GM21723 (cell line): ENCODE measurements around the gene LSMEM2.
"Not testable (repeated sequence)": the region's sequence is repeated elsewhere in the genome, so short reads cannot be mapped to it uniquely, and the experiment has no call there.

Experiments used
- ATAC-seq: cut with Tn5 transposase; IDR thresholded peaks from one replicate; pipeline ENCODE4 v1.9.1; 2021; ENCODE audit warnings: mild to moderate bottlenecking, moderate library complexity; ENCODE audit not compliant: unreplicated experiment

LSMEM2 gene

GRCh38 chr3:50297384-50297775 is 18.5 kb downstream of the LSMEM2 start:
- no peak for ATAC-seq

DNA sequence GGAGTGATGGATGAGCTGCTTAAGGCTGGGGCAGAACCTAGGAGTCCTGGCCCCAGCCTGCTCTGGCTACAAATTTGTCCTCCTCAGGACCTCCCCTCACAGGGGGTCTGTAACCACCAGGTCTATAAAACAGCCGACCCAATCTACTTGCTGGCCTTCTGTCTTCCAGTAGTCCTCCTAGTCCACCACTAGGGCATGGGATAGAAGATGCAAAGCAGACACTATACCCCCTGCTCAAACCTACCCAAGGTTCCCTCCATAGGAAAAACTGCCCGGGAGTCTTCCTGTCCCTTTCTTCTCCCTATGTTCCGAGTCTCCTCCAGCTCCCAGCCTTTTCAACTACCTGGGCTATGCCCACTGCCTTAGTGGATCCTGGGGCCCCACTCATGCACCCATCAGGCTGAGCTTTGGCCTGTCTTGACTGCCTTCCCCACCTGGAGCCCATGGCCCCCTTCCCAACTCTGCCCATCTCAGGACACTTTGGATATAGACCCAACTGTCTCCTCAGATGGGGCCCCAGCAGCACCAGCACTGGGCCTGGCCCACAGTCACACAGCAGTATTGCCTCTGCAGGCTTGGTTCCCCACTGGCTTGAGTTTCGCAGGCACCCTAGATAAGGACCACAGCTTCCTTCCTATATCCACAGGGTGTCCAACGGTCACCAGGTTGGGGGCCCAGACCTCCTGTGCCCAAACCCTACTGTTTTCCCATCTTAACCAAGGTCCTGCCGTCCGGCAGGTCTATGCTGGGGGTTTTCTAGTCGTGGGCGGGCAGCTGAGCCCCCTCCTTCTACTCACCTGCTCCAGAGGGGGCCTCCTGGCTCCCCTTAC is 19.2 kb downstream of the LSMEM2 start:
- no peak for ATAC-seq

DNA sequence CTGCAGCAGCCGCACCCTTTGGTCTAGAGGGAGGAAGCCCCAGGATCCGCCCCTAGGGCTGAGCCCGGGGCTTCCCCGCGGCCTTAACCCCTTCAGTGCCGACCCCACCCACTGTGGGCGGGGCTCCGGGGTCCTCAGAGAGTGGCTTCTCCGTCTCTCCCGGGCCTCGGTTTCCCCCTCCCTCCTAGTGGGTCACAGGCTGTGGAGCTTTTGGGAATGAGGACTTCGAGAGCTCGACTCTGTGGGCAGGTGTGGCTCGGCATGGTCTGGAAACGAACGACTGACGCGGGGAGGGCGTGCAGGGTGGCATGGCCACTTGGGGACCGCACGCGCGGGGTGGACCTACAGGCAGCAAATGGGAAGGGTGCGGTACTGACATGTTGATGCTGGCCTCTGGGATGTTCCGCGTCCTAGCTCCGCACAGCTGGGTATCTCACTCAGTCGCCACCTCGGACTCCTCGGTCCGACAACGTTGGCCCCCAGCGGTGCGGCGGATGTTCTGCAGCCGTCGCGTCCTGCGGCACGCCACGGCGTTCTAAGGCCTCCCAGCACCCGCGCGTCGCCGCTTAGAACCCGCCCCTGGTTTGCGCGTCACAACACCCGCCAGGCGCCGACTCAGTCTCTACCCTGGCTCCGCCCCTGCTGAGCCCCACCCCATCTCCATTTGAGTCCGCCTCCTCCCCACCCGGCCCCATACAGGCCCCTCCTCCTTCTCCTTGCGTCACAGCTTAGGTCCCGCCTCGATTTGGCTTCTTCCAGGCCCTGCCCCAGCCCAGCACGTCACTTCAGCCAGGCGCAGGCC is 20.1 kb downstream of the LSMEM2 start, which contains the start of the genes HYAL3 and NAA80:
TSS of gene HYAL3 (minus strand) at position 570 of the 802 bp plus-strand sequence. CDS start 3,803 bp downstream, outside the sequence.
TSS of gene NAA80 (minus strand) at position 570 of the 802 bp plus-strand sequence. CDS start 1,942 bp downstream, outside the sequence.
- ATAC-seq, result peak; percentile 80

- ATAC-seq, result no peak
Measured at GRCh38 chr3:50299638-50299928, 20.7 kb downstream of the LSMEM2 start.

DNA sequence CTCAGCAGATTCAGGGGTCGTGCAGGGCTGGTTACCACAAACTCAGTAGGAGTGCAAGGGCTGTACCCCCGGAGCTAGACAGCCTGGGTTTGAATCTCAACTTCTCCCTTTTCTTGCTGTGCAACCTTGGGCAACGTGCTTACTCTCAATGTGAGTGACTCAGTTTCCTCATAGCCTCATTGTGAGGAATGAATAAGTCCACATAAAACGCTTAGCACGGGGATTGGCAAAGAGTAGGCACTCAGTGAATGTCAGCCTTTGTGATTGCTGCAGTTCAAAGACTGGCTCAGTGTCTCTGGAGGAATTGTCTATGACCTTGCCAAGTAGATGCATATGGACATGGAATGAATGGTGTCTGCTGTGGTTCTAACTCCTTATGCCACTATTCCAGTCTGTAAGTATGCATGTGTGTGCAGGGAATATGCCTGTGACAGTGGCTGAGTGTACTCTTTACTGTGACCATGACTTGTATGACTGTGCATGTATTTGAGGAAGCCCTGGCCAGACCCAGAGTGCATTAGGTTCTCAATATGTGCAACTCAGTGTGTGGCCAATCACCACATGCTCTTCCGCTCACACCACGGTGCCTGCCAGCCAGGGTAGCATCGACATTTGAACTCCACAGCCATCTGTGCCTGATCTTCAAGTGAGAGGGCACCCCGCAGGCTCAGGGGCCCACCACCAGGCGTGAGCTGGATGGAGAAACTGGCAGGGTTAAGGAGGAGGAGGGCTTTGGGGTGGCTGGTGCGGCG is 21.2 kb downstream of the LSMEM2 start:
- ATAC-seq, result no peak

DNA sequence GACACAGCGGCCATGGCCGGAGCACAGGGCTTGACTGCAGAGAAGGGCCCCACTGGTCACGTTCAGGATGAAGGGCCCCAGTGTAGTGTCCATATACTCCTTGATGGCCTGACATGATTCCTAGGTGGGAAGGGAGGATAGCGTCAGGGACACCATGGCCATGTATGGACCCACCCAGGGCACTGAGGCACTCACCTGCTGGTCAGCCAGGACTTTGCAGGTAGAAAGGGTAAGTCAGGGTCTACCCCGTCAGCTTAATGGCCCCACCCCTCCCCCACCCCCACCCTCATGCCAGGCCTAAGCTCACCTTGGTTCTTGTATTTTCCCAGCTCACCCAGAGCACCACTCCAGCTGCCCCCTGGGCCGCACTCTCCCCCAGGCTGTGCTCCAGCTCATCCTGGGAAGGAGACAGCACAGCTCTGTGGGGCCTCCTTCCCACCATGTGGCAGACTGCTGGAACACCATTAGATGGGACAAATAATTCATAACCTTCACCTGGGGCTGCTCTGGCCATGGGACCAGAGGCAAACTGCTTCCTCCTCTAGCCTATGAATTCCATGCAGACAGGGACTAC is 21.9 kb downstream of the LSMEM2 start:
- no peak for ATAC-seq

DNA sequence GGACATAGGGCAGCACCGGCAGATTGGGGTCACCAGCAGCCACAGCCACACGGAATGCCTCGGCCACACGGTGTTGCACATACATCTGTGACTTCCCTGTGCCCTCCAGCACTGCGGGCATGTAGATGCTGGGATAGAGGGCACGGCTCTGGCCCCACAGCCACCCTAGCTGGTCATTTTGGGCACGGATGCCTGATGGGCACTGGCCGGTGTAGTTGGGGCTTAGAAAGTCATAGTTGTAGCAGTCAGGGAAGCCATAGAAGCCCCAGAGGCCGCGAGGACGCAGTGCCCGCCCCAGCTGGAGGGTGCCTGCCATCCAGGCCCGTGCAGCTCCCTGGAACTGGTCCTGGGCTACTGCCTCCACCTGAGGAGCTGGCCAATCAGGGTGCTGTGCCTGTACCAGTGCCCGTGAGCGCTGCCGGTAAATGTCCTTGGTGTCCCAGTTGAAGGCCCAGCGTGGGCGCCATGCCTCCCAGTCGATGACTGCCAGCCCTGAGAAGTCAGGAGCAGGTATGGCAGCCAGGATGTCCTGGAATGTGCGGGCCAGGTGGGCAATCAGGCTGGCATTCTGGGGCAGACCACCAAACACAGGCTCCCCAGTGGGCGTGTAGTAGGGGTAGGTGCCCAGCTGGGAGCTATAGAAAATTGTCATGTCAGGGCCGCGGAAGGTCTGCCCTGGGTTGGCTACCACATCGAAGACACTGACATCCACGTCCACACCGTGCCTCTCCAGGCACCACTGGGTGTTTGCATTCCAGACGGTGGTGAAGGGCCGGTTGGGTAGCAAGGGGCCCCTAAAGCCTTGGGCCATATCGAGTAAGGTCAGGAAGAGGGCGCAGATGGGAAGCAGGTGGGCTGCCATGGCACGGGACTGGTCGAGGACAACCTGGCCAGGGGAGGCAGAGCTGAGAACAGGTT is 23.5 kb downstream of the LSMEM2 start:
- no peak for ATAC-seq

GRCh38 chr3:50303013-50303815 is 24.3 kb downstream of the LSMEM2 start, which contains the start of gene HYAL1:
Gene HYAL1, minus strand, starts transcription at chr3:50303574. Its CDS starts 618 bp downstream, at chr3:50302956.
- ATAC-seq, result no peak

GRCh38 chr3:50304601-50305000 is 25.7 kb downstream of the LSMEM2 start:
- ATAC-seq, result no peak

DNA sequence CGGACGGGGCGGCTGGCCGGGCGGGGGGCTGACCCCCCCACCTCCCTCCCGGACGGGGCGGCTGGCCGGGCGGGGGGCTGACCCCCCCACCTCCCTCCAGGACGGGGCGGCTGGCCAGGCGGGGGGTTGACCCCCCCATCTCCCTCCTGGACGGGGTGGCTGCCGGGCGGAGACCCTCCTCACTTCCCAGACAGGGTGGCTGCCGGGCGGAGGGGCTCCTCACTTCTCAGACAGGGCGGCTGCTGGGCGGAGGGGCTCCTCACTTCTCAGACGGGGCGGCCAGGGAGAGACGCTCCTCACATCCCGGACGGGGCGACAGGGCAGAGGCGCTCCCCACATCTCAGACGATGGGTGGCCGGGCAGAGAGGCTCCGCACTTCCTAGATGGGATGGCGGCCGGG is 33.2 kb downstream of the LSMEM2 start:
- ATAC-seq, result not testable (repeated sequence)

GRCh38 chr3:50314342-50314741 is 35.5 kb downstream of the LSMEM2 start:
- ATAC-seq, result no peak

DNA sequence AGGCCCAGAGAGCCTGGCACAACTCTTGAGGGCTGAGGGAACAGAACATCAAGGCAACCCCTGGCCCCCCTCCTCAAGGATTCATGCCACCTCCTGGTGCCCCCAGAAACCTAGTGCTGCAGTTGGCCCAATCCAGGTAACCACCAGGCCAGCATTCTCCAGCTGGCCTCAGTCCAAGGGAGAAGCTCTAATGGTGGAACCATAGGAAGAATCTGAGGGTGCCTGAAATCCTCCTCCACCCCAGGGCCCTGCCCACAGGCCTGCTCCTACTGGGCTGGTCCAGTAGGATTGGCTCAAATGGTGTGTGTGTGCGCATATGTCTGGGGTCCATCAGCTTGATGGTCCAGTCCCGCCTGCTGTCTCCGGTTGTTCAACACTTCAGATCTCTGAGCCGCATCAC is 35.9 kb downstream of the LSMEM2 start:
- ATAC-seq, result no peak

GRCh38 chr3:50316657-50317242 is 37.9 kb downstream of the LSMEM2 start:
- ATAC-seq, result no peak

DNA sequence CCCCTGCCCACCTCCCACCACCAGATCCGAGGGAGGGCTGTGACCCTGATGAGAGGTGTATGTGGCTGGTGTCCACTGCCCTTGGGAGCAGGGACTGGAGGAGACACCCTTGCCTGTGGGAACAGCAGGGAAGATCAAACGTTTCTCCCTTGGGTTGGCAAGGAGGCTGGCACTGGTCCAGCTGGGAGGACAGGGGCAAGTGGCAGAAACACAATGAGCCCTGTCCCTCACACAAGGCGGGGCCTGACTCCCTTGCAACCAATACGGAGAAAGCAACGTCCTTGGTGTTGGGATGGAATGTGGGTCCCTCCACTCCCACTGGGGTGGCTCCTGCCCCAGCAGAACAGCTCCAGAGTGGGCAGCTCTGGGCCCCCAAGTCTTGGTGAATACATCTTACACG is 38.4 kb downstream of the LSMEM2 start:
- no peak for ATAC-seq

- ATAC-seq, result no peak
Measured at GRCh38 chr3:50318163-50318562, 39.3 kb downstream of the LSMEM2 start.

DNA sequence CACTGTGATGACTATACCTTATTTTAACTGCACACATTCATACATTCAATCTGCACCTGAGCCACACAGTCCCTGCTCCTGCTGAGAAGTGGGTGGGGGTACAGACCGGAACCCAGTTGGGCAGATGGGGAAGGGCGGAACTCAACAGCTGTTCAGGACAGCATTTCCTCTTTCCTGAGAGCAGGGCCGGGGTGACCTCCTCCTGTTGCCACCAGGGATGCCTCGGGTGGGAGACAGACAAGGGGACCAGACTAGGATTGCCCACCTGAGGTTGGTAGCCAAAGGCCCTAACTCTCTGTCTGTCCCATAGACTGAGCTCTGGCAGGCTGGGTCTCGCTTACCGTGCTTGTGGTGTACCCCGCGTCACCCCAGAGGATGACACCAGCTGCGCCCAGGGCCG is 39.7 kb downstream of the LSMEM2 start:
- no peak for ATAC-seq

GRCh38 chr3:50319181-50319893 is 40.5 kb downstream of the LSMEM2 start:
- no peak for ATAC-seq
